AG09309 (cell line): ENCODE measurements around the gene ZNF439.
A peak's percentile ranks its signal among the peaks of the same experiment; 100 is the strongest.
"Not testable (repeated sequence)": the region's sequence is repeated elsewhere in the genome, so short reads cannot be mapped to it uniquely, and the experiment has no call there.

Experiments used
- DNase-seq: peaks from one replicate; pipeline ENCODE4 v3.0.0-alpha.2; 2010; ENCODE audit warnings: low read depth
- H3K4me3 ChIP-seq: 2 replicates; pipeline ENCODE4 v1.5.1; 2011; ENCODE audit warnings: mild to moderate bottlenecking, low read depth, low read length, moderate library complexity; ENCODE audit not compliant: control insufficient read depth
- TF ChIP-seq, protein P1 (sequence below): IDR thresholded peaks from 2 replicates; pipeline ENCODE4 v1.5.1; 2011; ENCODE audit warnings: mild to moderate bottlenecking, low read depth, low read length, inconsistent platforms; ENCODE audit not compliant: insufficient read depth, control insufficient read depth; ENCODE audit errors: missing control alignments

The ZNF439 gene

DNA sequence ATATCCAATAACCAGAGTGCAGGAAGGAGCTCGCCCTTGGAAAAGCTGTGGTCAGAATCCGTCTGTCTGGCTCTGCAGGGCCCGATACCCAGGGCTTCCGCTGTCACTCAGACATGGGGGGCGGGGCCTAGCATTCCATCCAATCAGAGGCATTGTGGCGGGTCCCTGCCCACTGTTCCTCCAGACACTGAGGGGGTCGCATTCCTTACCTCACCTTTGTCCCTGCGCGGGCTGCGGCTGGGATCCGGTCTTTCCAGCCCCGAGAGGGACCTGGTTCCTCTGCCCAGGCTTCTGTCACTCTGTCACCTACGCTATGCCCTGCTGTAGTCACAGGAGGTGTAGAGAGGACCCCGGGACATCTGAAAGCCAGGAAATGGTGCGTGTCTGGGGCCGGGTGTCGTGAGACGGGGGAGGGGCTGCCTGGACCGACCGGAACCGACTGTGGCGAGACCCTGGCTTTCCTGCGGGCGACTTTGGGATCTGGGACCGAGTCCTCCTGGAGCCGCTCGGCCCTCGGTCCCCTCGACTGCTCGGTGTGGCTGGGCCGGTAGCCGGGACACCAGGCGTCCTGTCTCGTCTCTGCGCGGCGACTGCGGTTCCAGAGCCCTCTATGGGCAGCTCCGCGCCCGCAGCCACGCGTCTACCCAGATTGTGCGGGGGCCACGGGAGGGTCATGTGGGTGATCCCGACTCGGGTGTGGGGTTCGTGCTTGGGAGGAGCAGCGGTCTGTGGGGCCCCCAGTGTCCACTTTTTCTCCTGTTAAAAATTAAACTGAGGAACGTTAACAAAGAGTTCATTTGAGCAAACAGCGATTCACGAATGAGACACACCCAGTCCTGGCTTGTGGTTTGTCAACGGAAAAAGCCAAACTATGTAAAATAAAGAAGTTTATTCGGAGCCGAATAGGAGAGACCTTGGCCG lies 39.3 kb downstream of the ZNF439 start, which contains the start of gene ZNF69:
ZNF69 (plus strand) TSS at position 172 of the 921 bp plus-strand sequence; CDS start at position 314, 142 bp downstream.
- H3K4me3 ChIP-seq: peak within 1 kb of the TSS; percentile 93
- TF ChIP-seq, protein P1, sequence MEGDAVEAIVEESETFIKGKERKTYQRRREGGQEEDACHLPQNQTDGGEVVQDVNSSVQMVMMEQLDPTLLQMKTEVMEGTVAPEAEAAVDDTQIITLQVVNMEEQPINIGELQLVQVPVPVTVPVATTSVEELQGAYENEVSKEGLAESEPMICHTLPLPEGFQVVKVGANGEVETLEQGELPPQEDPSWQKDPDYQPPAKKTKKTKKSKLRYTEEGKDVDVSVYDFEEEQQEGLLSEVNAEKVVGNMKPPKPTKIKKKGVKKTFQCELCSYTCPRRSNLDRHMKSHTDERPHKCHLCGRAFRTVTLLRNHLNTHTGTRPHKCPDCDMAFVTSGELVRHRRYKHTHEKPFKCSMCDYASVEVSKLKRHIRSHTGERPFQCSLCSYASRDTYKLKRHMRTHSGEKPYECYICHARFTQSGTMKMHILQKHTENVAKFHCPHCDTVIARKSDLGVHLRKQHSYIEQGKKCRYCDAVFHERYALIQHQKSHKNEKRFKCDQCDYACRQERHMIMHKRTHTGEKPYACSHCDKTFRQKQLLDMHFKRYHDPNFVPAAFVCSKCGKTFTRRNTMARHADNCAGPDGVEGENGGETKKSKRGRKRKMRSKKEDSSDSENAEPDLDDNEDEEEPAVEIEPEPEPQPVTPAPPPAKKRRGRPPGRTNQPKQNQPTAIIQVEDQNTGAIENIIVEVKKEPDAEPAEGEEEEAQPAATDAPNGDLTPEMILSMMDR: peak; percentile 28
- no peak for DNase-seq

DNA sequence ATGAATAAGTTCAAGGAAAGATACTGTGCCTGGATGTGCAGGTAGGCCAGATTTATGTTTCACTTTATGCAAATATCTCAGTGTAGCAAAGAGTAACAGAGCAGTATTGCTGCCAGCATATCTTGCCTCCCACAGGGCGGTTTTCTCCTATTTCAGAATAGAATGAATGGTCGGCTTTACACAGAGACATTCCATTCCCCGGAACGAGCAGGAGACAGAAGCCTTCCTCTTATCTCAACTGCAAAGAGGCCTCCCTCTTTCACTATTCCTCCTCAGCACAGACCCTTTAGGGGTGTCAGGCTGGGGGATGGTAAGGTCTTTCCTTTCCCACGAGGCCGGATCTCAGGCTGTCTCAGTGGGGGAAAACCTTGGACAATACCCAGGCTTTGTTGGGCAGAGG lies 41.4 kb downstream of the ZNF439 start:
- DNase-seq, H3K4me3 ChIP-seq: not testable (repeated sequence)

- no peak overlapping the region for H3K4me3 ChIP-seq
- no peak for DNase-seq
- TF ChIP-seq, protein P1: no peak
These were observed 42.1 kb downstream of the ZNF439 start for GRCh38 chr19:11890634-11891033.

DNA sequence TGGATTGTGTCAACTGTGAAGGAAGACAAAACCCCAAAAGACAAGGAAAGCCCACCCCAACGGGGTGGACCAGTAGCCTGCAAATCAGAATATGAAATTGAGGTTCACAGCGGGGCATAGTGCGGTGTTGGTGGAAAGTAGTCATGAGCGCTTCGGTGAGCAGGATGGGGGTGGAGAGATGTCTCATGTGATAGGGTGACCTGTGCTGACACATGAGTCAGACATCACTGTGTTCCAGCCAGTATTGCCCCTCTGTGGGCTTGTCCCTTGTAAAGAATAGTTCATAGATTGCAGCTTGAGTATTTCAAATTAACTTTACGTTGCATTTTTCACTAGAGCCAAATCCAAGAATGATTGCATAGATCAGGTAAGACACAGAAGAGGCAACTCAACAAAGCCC lies 46.3 kb downstream of the ZNF439 start:
- no peak for DNase-seq
- TF ChIP-seq, protein P1: no peak
- H3K4me3 ChIP-seq: no peak overlapping the region

- no peak for DNase-seq
- TF ChIP-seq, protein P1: no peak
- H3K4me3 ChIP-seq: no peak overlapping the region
These were observed 53.7 kb downstream of the ZNF439 start for GRCh38 chr19:11902228-11902627.

GRCh38 chr19:11905928-11906327 lies 57.4 kb downstream of the ZNF439 start:
- TF ChIP-seq, protein P1: no peak
- no peak overlapping the region for H3K4me3 ChIP-seq
- no peak for DNase-seq

DNA sequence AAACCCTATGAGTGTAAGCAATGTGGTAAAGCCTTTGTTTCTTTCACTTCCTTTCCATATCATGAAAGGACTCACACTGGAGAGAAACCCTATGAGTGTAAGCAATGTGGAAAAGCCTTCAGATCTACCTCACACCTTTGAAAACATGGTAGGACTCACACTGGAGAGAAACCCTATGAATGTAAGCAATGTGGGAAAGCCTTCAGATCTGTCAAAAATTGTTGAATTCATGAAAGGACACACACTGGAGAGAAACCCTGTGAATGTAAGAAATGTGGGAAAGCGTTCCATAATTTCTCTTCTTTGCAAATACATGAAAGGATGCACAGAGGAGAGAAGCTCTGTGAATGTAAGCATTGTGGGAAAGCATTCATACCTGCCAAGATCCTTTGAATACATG lies 63.4 kb downstream of the ZNF439 start:
- DNase-seq, H3K4me3 ChIP-seq: not testable (repeated sequence)

DNA sequence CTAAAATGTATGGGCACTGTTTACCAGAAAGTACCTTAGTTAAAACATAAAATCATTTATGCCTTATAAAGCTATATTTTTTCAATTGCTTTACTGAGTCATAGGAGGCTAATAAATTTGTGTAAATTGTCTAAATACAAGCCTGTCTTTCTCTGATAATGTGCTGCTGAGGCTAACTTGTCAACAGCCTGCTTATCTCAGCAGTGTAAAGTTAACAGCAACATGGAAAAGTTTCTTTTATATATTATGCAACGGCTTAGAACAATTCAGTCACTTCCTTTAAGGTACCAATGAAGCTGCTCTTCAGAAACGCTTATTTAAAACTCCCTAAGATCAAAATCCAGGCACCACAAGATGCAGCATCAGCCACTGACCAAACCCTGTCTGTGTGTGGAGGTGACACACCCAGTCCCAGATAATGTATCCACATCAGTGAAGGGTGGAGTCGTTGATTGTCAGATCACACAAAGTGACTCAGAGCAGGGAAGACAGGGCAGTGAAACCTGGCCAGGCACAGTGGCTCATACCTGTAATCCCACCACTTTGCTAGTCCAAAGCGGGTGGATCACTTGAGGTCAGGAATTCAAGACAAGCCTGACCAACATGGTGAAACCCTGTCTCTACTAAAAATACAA lies 66.0 kb downstream of the ZNF439 start:
- not testable (repeated sequence) for H3K4me3 ChIP-seq, DNase-seq
